GM18951 (cell line): Measurements from ENCODE around the gene OVOL1.
"Not testable (repeated sequence)": the region's sequence is repeated elsewhere in the genome, so short reads cannot be mapped to it uniquely, and the experiment has no call there.

ENCODE experiments used
- POLR2A ChIP-seq: IDR thresholded peaks from 4 replicates; pipeline ENCODE4 v1.6.1; 2011; ENCODE audit warnings: mild to moderate bottlenecking; ENCODE audit not compliant: insufficient read length, insufficient read depth; ENCODE audit errors: extremely low read depth
- in situ Hi-C: fragments of 300-500 bp; cut with MboI; formaldehyde crosslinking; loops from one replicate; pipeline ENCODE4 v1.12.0; 2022; ENCODE audit warnings: low sequenced_read_pairs, mixed read lengths, inconsistent platforms; ENCODE audit not compliant: unreplicated experiment

OVOL1 gene

DNA sequence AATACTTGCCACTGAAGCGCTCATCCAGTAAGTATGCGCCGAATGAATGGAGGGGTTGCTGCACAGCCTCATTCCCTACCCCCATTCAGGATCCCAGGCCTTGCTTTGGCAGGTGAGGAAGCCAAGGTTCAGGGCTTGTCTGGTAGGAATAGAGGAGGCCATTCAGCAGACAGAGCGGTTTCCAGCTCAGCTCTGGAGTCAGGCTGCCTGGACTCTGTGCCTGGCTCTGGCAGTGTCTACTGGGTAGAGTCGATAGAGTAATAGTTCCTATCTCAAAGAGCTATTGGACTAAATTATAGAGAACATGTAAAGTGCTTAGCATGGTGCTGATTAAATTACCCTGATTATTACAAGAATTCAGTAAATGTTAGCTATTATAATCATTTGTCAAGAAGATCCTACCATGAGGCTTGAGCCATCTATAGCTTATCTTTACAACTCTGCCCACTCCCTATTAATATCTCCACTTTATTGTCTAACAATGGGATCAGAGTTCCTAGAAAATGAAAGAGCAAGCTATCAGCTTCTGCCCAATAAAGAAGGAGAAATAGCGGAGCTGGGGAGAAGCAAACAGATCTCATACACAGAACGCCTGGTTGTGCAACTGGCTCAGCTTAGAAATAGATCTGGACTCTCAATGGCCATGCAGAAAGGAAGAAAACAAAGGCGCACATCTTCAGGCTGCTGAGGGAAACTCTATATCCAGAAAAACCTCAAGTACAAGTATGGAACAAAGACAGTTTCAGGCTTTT, 40.3 kb downstream of the OVOL1 start:
- in situ Hi-C loops = loop anchor here (10.0 kb wide), 1 partner anchor 102 kb away; the partner anchor contains the start of gene RNASEH2C
- TF ChIP-seq POLR2A = no peak

DNA sequence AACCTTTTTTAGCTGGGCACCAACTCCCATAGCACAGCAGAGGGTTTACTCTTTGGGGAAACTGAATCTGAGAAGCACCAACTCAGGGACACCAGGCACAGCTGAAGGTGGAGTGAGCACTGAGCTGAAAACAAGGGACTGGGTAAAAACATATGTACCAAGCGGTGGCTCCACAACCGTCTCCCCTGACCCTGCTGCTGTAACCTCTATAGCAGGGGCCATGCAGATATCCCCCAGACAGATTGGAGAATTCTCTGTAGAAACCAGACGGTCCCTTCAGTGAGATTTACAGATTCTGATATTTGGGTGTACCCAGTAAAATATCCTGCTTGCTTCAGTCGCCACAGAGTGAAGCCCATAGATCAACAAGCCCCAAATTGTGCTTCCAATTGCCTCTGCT, 42.6 kb downstream of the OVOL1 start:
- in situ Hi-C loops = loop anchor here (10.0 kb wide), 1 partner anchor 105 kb away; the partner anchor contains the start of gene RNASEH2C
- TF ChIP-seq POLR2A = no peak

DNA sequence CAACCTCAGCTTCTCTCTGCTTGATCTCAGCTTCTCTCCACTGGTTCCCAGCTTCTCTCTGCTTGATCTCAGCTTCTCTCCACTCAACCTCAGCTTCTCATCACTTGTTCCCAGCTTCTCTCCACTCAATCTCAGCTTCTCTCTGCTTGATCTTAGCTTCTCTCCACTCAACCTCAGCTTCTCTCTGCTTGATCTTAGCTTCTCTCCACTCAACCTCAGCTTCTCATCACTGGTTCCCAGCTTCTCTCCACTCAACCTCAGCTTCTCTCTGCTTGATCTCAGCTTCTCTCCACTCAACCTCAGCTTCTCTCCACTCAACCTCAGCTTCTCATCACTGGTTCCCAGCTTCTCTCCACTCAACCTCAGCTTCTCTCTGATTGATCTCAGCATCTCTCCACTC, 45.4 kb downstream of the OVOL1 start:
- in situ Hi-C loops = not testable (repeated sequence)

DNA sequence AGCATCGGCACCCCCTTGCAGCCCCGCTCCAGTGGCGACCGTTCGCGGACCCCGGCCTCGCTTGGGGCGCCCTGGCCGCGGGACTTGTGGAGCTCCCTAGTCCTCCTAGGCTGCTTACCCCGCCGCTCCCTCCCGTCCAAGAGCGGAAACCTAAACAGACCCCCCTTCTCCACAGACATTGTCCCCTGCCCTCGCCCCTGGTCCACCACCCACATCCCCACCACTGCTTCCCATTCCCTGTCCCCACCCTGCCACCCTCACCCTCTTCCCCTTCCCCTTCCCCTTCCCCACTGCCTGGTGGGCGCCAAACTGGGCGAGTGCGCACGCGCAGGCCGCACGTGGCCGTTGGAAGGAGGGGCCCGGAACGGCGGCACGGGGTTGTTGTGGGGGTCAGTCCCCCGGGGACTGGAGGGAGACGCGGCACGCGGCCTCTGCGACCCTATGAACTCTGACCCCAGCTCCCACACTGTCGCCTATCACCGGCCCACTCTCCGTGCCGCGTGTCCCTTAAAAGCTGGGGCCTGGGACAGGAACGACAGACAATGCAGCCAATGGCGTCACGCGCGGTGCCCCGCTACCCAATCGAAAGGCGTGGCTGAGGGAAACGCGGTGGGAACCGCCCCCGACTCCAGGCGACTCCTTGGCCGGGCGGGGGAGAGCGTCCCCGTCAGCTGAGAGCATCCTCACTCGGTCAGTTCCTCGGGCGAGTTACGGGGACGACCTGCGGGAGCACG, 46.6 kb downstream of the OVOL1 start, which contains the start of gene SNX32:
Gene SNX32 (plus strand): TSS at position 667 of the 734 bp plus-strand sequence. CDS start 103 bp downstream, outside the sequence.
- in situ Hi-C loops = no loop called here
- peak; percentile 36 for TF ChIP-seq POLR2A

DNA sequence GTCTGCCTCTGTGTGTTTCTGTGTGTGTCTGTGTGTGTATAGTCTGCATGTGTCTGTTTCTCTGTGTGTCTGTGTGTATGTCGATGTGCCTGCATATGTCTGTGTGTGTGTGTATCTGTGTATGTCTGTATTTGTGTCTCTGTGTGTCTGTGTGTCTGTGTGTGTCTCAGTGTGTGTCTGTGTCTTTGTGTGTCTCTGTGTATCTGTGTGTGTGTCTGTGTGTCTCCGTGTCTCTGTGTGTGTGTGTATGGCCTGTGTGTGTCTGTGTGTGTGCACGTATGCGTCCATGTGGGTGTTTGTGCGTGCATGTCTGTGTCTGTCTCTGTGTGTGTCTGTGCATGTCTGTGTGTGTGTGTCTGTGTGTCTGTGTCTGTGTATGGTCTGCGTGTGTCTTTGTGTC, 47.3 kb downstream of the OVOL1 start:
- TF ChIP-seq POLR2A = no peak

DNA sequence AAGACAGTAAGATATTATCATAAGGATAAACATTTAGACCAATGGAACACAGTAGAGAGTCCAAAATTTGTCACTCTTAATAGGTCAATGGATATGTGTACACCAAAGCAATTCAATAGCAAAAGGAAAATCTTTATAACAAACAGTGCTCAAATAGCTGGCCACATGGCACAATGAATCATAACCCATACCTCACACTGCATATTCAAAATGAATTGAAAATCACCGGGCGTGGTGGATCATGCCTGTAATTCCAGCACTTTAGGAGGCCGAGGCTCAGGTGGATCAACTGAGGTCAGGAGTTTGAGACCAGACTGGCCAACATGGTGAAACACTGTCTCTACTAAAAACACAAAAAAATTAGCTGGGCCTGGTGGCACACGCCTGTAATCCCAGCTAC, 55.3 kb downstream of the OVOL1 start:
- in situ Hi-C loops = no loop called here

More for the DNA sequence above, 47.3 kb downstream of the OVOL1 start:
- in situ Hi-C loops = no loop called here

DNA sequence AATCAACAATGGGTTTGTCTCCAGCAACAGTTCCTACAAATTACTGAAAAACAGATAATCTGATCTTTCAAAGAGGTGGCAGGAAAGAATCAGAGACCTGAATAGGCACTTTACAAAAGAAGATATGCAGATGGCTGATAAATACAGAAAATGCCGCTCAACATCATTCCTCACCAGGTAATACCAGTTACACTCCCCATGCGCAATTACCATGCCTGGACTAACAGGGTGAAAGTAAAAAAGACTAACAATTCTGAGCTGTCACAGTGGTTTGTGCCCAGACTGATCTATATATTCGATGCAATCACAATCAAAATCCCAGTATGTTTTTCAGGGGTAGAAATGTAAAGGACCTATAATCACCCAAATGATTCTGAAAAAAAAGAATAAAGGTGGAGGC, 56.9 kb downstream of the OVOL1 start:
- no peak for TF ChIP-seq POLR2A
- in situ Hi-C loops = no loop called here

More for the DNA sequence above, 55.3 kb downstream of the OVOL1 start:
- TF ChIP-seq POLR2A = no peak

DNA sequence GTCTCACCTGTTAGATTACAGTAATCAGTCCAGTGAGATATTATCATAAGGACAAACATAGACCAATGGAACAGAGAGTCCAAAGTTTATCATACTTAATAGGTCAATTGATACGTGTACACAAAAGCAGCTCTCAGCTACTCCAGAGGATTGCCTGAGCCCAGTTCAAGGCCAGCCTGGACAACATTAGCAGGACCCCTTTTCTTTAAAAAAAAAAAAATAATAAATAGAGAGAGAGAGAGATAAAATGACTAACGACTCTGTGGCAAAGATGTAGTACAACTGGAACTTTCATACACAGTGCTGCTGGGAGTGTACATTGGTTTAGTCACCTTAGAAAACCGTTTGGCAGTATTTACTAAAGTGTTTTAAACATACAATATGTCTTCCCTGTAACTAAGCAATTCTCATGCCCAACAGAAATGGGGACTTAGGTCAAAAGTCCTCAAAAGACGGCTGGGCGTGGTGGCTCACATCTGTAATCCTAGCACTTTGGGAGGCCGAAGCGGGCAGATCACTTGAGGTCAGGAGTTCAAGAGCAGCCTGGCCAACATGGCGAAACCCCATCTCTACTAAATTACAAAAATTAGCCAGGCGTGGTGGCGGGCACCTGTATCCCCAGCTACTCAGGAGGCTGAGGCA, 57.5 kb downstream of the OVOL1 start:
- in situ Hi-C loops = no loop called here
- TF ChIP-seq POLR2A = no peak
